ENCODE results near the gene KLF14.
"Not testable (repeated sequence)": the region's sequence is repeated elsewhere in the genome, so short reads cannot be mapped to it uniquely, and the experiment has no call there.

The KLF14 gene

GRCh38 chr7:130719541-130719940 lies 14.5 kb downstream of the KLF14 start:
- no peak for DNase-seq (ENCODE audit: low read depth, low spot score)

DNA sequence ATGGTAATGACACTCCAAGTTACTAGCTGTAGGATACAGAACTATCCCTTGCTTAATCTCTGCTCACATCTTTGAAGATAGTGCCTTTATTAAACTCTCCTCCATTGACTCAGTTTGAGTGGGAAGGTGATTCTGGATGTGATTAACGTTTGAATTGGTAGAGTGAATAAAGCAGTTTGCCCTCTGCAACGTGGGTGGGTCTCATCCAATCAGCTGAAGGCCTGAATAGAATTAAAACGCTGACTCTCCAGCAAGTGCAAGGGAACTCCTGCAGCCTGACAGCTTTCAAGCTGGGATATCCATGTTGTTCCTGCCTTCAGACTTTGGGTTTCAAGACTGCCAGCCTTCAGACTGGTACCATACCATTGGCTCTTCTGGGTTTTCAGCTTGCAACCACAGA lies 21.6 kb downstream of the KLF14 start:
- no peak for DNase-seq (ENCODE audit: low read depth, low spot score)

GRCh38 chr7:130708766-130709165 lies 25.2 kb downstream of the KLF14 start:
- DNase-seq (ENCODE audit: low read depth, low spot score), result no peak

DNA sequence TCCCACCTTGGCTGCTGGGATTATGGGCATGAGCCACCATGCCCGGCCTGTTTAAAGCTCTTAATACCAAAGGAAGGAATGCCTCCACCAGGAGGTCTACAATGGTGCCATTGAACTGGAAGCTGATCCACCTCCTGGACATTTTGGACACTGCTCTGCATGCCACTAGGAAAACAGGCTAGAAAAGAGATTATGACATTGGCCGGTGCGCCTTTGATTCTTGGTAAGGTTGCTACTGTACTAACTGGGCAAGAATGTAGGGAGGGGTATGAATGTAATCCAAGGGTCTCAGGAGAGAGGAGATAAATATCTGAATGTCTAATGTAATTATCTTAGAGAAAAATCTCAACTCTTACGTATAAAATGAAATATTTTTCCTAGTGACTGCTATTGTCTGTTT lies 26.0 kb downstream of the KLF14 start:
- no peak for DNase-seq (ENCODE audit: low read depth, low spot score)

- no peak for DNase-seq (ENCODE audit: low read depth, low spot score)
Observed at GRCh38 chr7:130703851-130704250, 30.2 kb downstream of the KLF14 start.

GRCh38 chr7:130701650-130702049 lies 32.4 kb downstream of the KLF14 start:
- no peak for DNase-seq (ENCODE audit: low read depth, low spot score)

DNA sequence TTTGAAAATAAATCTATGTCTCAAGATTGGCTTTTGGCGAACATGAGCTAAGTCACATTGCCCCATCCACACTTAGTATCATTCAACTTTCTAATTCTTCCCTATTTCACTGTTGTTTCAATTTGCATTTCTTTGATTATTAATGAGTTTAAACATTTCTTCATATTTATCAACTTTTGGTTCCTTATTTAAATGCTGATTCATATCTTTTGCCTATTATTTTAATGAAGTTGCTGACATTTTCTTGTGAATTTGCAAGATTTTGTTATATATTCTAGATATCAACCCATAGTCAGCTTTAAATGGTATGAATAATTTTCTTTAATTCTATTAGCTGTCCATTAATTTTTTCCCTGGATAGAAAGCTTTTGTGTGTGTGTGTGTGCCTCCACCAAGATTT lies 33.2 kb downstream of the KLF14 start:
- DNase-seq (ENCODE audit: low read depth, low spot score), result no peak

- no peak for DNase-seq (ENCODE audit: low read depth, low spot score)
Observed at GRCh38 chr7:130699686-130700085, 34.3 kb downstream of the KLF14 start.

DNA sequence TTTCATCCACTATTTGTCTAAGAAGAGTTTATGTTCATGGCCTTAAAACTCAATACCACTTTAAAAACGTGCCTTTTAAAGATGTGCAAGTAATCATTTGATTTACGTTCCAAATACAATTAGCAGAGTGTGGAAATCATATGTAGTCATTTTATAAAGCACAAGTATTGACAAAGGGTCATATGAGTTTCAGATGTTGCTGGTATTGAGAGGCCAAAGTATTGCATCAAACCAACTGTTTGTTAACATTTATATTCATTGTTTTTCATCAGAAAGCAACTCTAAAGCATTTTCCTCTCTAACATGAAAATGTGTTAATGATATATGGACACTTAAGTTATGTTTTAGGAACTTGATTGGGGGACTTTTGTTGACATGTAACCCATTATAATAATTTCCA lies 36.2 kb downstream of the KLF14 start:
- no peak for DNase-seq (ENCODE audit: low read depth, low spot score)

GRCh38 chr7:130695840-130696239 lies 38.2 kb downstream of the KLF14 start:
- DNase-seq (ENCODE audit: low read depth, low spot score), result no peak

DNA sequence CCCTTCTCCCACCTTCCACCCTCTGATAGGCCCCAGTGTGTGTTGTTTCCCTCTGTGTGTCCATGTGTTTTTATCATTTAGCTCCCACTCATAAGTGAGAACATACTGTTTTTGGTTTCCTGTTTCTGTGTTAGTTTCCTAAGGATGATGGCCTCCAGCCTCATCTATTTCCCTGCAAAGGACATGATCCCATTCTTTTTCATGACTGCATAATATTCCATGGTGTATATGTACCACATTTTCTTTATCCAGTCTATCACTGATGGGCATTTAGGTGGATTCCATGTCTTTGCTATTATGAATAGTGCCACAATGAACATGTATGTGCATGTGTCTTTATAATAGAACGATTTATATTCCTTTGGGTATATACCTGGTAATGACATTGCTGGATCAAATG lies 41.6 kb downstream of the KLF14 start:
- DNase-seq (ENCODE audit: low read depth, low spot score), result not testable (repeated sequence)

- DNase-seq (ENCODE audit: low read depth, low spot score), result no peak
Observed at GRCh38 chr7:130689683-130690082, 44.3 kb downstream of the KLF14 start.

DNA sequence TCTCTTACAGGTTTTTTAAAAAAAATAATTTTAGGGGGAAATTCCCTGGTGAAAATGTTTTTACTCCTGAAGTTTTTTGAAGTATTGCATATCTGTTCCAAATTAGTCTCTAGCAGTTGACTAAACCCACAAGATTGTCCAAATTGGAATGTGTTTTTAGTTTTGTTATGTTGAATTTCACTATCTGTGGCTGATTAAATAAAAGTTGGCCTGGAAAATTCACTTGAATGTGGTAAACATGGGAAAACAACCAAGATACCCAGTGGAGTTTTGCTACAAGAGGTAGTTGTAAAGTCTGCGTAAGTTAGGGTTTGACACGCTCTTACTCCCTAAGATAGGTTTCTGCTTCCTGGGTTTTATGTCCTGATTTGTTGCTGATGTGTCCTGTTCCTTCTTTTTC lies 51.0 kb downstream of the KLF14 start:
- no peak for DNase-seq (ENCODE audit: low read depth, low spot score)
